Endothelial cell of umbilical vein (primary cell): Measurements from ENCODE around the gene FAM193B.

Experiments
- CTCF ChIP-seq, 2 donors: IDR thresholded peaks; 1 replicate in 1 of 2; 2 replicates in 1 of 2; pipeline ENCODE4 v1.5.1; 2011; ENCODE audit warnings: low read length in 2 of 2, mild to moderate bottlenecking in 2 of 2, moderate library complexity in 2 of 2, control low read depth in 1 of 2, inconsistent platforms in 1 of 2, low read depth in 1 of 2; ENCODE audit not compliant: insufficient read depth in 1 of 2; ENCODE audit errors: extremely low read depth in 1 of 2
- EZH2 ChIP-seq: IDR thresholded peaks from 2 replicates; pipeline ENCODE4 v1.6.1; 2012; ENCODE audit warnings: borderline replicate concordance, low read depth, mild to moderate bottlenecking, moderate library complexity, low read length, inconsistent platforms; ENCODE audit not compliant: severe bottlenecking
- MAX ChIP-seq: IDR thresholded peaks from 2 replicates; pipeline ENCODE4 v1.6.1; 2011; ENCODE audit not compliant: insufficient read depth, insufficient read length
- POLR2A ChIP-seq: IDR thresholded peaks from 2 replicates; pipeline ENCODE4 v1.6.1; 2012; ENCODE audit warnings: low read depth, mild to moderate bottlenecking, control low read depth, low read length
- POLR2AphosphoS5 ChIP-seq: IDR thresholded peaks from 2 replicates; pipeline ENCODE4 v1.6.1; 2012; ENCODE audit warnings: low read depth, mild to moderate bottlenecking, control low read depth, low read length, moderate library complexity; ENCODE audit not compliant: insufficient read depth

GRCh38 chr5:177565046-177565445 lies 10.7 kb upstream of the FAM193B start:
- TF ChIP-seq CTCF (IDR thresholded peaks at IDR 0.05; ENCODE audit: extremely low read depth in 1 of 2, insufficient read depth in 1 of 2, low read depth in 1 of 2, low read length in 2 of 2): no peak
- TF ChIP-seq POLR2A: no peak
- no peak for TF ChIP-seq POLR2AphosphoS5
- TF ChIP-seq MAX: no peak
- TF ChIP-seq EZH2: no peak
